GM06990 (cell line): ENCODE results near the gene SCAMP1.

ENCODE experiments used
- DNase-seq: peaks from one replicate; pipeline ENCODE4 v3.0.0-alpha.2; 2011; ENCODE audit not compliant: insufficient read length; ENCODE audit errors: extremely low read depth
- H3K27me3 ChIP-seq: replicated peaks from 2 replicates; pipeline ENCODE4 v1.6.0; 2011; ENCODE audit warnings: low read length; ENCODE audit not compliant: control insufficient read depth, insufficient read depth
- H3K36me3 ChIP-seq: 2 replicates; pipeline ENCODE4 v1.5.1; 2011; ENCODE audit warnings: low read length; ENCODE audit not compliant: control insufficient read depth, insufficient read depth
- H3K4me3 ChIP-seq: replicated peaks from 2 replicates; pipeline ENCODE4 v1.5.1; 2011; ENCODE audit warnings: low read depth, mild to moderate bottlenecking, control low read depth, low read length
- CTCF ChIP-seq: IDR thresholded peaks from 2 replicates; pipeline ENCODE4 v1.5.1; 2011; ENCODE audit warnings: low read length, control low read depth, mild to moderate bottlenecking, inconsistent platforms; ENCODE audit not compliant: insufficient read depth, poor library complexity, severe bottlenecking

SCAMP1 gene

GRCh38 chr5:78527054-78527859, 166.8 kb downstream of the SCAMP1 start:
- DNase-seq = no peak
- no peaks in the 10 kb centered on the region; the same call in 1 of the 2 replicates for H3K36me3 ChIP-seq
- TF ChIP-seq CTCF = no peak
- no peaks in the 10 kb centered on the region for H3K27me3 ChIP-seq
- no peak overlapping the region for H3K4me3 ChIP-seq

GRCh38 chr5:78527925-78528324, 167.5 kb downstream of the SCAMP1 start:
- Histone ChIP-seq H3K4me3 (no peak overlapping the region), H3K27me3 (no peaks in the 10 kb centered on the region), H3K36me3 (no peaks in the 10 kb centered on the region; the same call in 1 of the 2 replicates)
- TF ChIP-seq CTCF = no peak
- DNase-seq = no peak
